Keratinocyte (primary cell): ENCODE data around the gene EBF4. TPM values are rescaled to one million over a fixed set of nuclear protein-coding genes. Genes with fewer than 3 reads are reported as not detected.

Source experiments
- DNase-seq: peaks from one replicate; pipeline ENCODE4 v3.0.0-alpha.2; 2011; ENCODE audit warnings: low read depth, missing footprints, low spot score
- FAIRE-seq: peaks from 2 replicates; lab custom pipeline; 2011; peaks lifted over from hg19 to GRCh38; lab: Jason Lieb, UNC
- H2AFZ ChIP-seq: 2 replicates; pipeline ENCODE4 v1.6.0; 2012; ENCODE audit warnings: low read length, control low read depth, inconsistent platforms; ENCODE audit not compliant: control insufficient read depth
- H3K27ac ChIP-seq: 2 replicates; pipeline ENCODE4 v1.5.1; 2011; ENCODE audit warnings: low read length; ENCODE audit not compliant: control insufficient read depth, insufficient read depth
- H3K27me3 ChIP-seq: 3 replicates; pipeline ENCODE4 v1.6.0; 2011; ENCODE audit warnings: low read length; ENCODE audit not compliant: control insufficient read depth, insufficient read depth; ENCODE audit errors: extremely low read depth
- H3K36me3 ChIP-seq, 2 experiments: 2 replicates in 1 of 2; 3 replicates in 1 of 2; pipeline ENCODE4 v1.5.1; 2011; ENCODE audit warnings: low read length in 2 of 2, mild to moderate bottlenecking in 1 of 2; ENCODE audit not compliant: control insufficient read depth in 2 of 2, insufficient read depth in 2 of 2; ENCODE audit errors: extremely low read depth in 1 of 2
- H3K4me1 ChIP-seq: 3 replicates; pipeline ENCODE4 v1.5.1; 2011; ENCODE audit warnings: low read length; ENCODE audit not compliant: control insufficient read depth, insufficient read depth; ENCODE audit errors: extremely low read depth
- H3K4me2 ChIP-seq: 3 replicates; pipeline ENCODE4 v1.6.0; 2011; ENCODE audit warnings: low read depth, low read length; ENCODE audit not compliant: control insufficient read depth, insufficient read depth; ENCODE audit errors: extremely low read depth
- H3K4me3 ChIP-seq, 3 experiments: fragments of 200-600 bp in 1 of 3; sonication (generic) in 1 of 3; 2 replicates in 2 of 3; 3 replicates in 1 of 3; pipeline ENCODE4 v1.5.1; 2011 to 2016; ENCODE audit warnings: low read length in 3 of 3, mild to moderate bottlenecking in 3 of 3, control low read depth in 2 of 3, inconsistent platforms in 1 of 3, low read depth in 1 of 3, mixed read lengths in 1 of 3, mixed run types in 1 of 3, moderate library complexity in 1 of 3; ENCODE audit not compliant: control insufficient read depth in 2 of 3, insufficient read depth in 2 of 3; ENCODE audit errors: extremely low read depth in 1 of 3
- H3K79me2 ChIP-seq: 2 replicates; pipeline ENCODE4 v1.6.0; 2012; ENCODE audit warnings: low read length; ENCODE audit not compliant: control insufficient read depth, insufficient read depth
- H3K9ac ChIP-seq: 3 replicates; pipeline ENCODE4 v1.6.0; 2011; ENCODE audit warnings: low read length; ENCODE audit not compliant: control insufficient read depth, insufficient read depth; ENCODE audit errors: extremely low read depth
- H3K9me1 ChIP-seq: 3 replicates; pipeline ENCODE4 v1.6.0; 2011; ENCODE audit warnings: low read length; ENCODE audit not compliant: control insufficient read depth, insufficient read depth; ENCODE audit errors: extremely low read depth
- H3K9me3 ChIP-seq: 2 replicates; pipeline ENCODE4 v1.5.1; 2012; ENCODE audit warnings: low read depth, low read length; ENCODE audit not compliant: control insufficient read depth
- H4K20me1 ChIP-seq: 3 replicates; pipeline ENCODE4 v1.6.0; 2011; ENCODE audit warnings: low read length; ENCODE audit not compliant: control insufficient read depth, insufficient read depth; ENCODE audit errors: extremely low read depth
- EZH2 ChIP-seq: IDR thresholded peaks from one replicate; pipeline ENCODE4 v1.6.1; 2012; ENCODE audit warnings: inconsistent platforms, mild to moderate bottlenecking, low read length, moderate library complexity
- dilution Hi-C: fragments of 300-500 bp; cut with MboI; formaldehyde crosslinking; loops from one replicate; pipeline ENCODE4 v1.7.0; 2020; ENCODE audit warnings: low sequenced_read_pairs; ENCODE audit not compliant: extremely low pct_ligation_motif_present
- polyA plus RNA-seq, 5 experiments: library from polyadenylated mRNA; depleted of rRNA in 3 of 5; stranded (reverse) in 3 of 5; stranded (forward) in 1 of 5; unstranded in 1 of 5; fragments of >200 nt; gene quantifications; 1 replicate in 1 of 5; 2 replicates in 3 of 5; 3 replicates in 1 of 5; pipeline versions ENCODE4 v1.2.1 to v1.2.3, GENCODE V29; 2011 to 2012; ENCODE audit warnings: missing spikeins in 2 of 5, low read depth in 1 of 5, low replicate concordance in 1 of 5
- TF ChIP-seq, protein P1 (sequence below), 3 experiments: IDR thresholded peaks in 1 of 3; conservative IDR thresholded peaks in 1 of 3; optimal IDR thresholded peaks in 1 of 3; 2 replicates in 2 of 3; 3 replicates in 1 of 3; pipeline versions ENCODE3 to v1.5.1; 2011; ENCODE audit warnings: low read length in 3 of 3, mild to moderate bottlenecking in 3 of 3, moderate library complexity in 2 of 3, control low read depth in 1 of 3, inconsistent platforms in 1 of 3; ENCODE audit not compliant: insufficient read depth in 2 of 3; ENCODE audit errors: extremely low read depth in 1 of 3

Gene EBF4
- polyA plus RNA-seq, 1 donor (not counting 4 experiments of a cell fraction or from before 2014, with no cell fraction given): not detected

GRCh38 chr20:2707353-2708072 lies 14.9 kb downstream of the EBF4 start:
- H4K20me1 ChIP-seq: peaks cover 2% of the 10 kb centered on the region
- H3K79me2 ChIP-seq: no peaks in the 10 kb centered on the region
- peaks cover 10% of the 10 kb centered on the region for H3K27me3 ChIP-seq
- dilution Hi-C loops: no loop called here
- H3K4me3 ChIP-seq: no peak overlapping the region
- TF ChIP-seq EZH2: no peak
- TF ChIP-seq, protein P1, sequence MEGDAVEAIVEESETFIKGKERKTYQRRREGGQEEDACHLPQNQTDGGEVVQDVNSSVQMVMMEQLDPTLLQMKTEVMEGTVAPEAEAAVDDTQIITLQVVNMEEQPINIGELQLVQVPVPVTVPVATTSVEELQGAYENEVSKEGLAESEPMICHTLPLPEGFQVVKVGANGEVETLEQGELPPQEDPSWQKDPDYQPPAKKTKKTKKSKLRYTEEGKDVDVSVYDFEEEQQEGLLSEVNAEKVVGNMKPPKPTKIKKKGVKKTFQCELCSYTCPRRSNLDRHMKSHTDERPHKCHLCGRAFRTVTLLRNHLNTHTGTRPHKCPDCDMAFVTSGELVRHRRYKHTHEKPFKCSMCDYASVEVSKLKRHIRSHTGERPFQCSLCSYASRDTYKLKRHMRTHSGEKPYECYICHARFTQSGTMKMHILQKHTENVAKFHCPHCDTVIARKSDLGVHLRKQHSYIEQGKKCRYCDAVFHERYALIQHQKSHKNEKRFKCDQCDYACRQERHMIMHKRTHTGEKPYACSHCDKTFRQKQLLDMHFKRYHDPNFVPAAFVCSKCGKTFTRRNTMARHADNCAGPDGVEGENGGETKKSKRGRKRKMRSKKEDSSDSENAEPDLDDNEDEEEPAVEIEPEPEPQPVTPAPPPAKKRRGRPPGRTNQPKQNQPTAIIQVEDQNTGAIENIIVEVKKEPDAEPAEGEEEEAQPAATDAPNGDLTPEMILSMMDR (optimal IDR thresholded peaks at IDR 0.05 in 1 of 3, IDR thresholded peaks at IDR 0.05 in 1 of 3, conservative IDR thresholded peaks at IDR 0.05 in 1 of 3; ENCODE audit: extremely low read depth in 1 of 3, insufficient read depth in 2 of 3, low read length in 3 of 3): no peak
- DNase-seq: no peak
- H3K36me3 ChIP-seq: no peaks in the 10 kb centered on the region
- no peaks in the 10 kb centered on the region for H3K9me3 ChIP-seq
- H3K27ac ChIP-seq: no peak overlapping the region
- no peak overlapping the region for H3K9ac ChIP-seq
- no peak for FAIRE-seq
- H2AFZ ChIP-seq: no peak overlapping the region
- H3K4me1 ChIP-seq: no peaks in the 10 kb centered on the region
- H3K9me1 ChIP-seq: no peaks in the 10 kb centered on the region
- H3K4me2 ChIP-seq: no peak overlapping the region

DNA sequence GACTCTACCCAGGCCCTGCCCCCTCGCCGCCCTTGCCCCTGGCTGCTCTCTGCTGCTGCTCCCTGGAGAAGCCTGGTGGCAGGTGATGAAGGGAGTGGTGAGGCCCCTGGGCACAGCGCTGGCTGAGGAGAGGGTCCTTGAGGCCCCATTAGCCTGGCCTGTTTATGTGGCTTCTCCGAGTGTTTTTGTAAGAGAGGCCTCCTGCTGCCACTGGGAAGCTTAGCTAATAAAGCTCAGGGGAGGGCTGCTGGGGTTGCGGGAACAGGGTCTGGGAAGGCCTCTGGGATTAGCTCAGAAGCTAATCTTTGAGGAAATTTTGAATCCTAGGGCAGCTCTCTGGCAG lies 15.5 kb downstream of the EBF4 start:
- H3K79me2 ChIP-seq: no peaks in the 10 kb centered on the region
- H3K4me3 ChIP-seq: no peak overlapping the region
- no peaks in the 10 kb centered on the region for H3K36me3 ChIP-seq
- no peak for FAIRE-seq
- H3K4me2 ChIP-seq: no peak overlapping the region
- no peak for DNase-seq
- H3K9me1 ChIP-seq: no peaks in the 10 kb centered on the region
- TF ChIP-seq, protein P1 (optimal IDR thresholded peaks at IDR 0.05 in 1 of 3, IDR thresholded peaks at IDR 0.05 in 1 of 3, conservative IDR thresholded peaks at IDR 0.05 in 1 of 3; ENCODE audit: extremely low read depth in 1 of 3, insufficient read depth in 2 of 3, low read length in 3 of 3): no peak
- TF ChIP-seq EZH2: no peak
- H3K9ac ChIP-seq: no peak overlapping the region
- peaks cover 2% of the 10 kb centered on the region for H4K20me1 ChIP-seq
- no peak overlapping the region for H3K27ac ChIP-seq
- dilution Hi-C loops: no loop called here
- no peaks in the 10 kb centered on the region for H3K4me1 ChIP-seq
- H2AFZ ChIP-seq: no peak overlapping the region
- H3K27me3 ChIP-seq: peaks cover 10% of the 10 kb centered on the region
- no peaks in the 10 kb centered on the region for H3K9me3 ChIP-seq
